Activated T-cell treated with anti-CD3 and anti-CD28 coated beads, Interleukin-2, amount 50 U/mL, for 24 hours (primary cell): ENCODE data around the gene FAM168A.

Experiments
- DNase-seq: peaks from one replicate; pipeline ENCODE4 v3.0.0-alpha.2; 2020
- H3K27ac Mint-ChIP-seq: 2 replicates; pipeline ENCODE4 v1.8.0; 2020; ENCODE audit warnings: mild to moderate bottlenecking, mixed read lengths
- H3K27me3 Mint-ChIP-seq: 2 replicates; pipeline ENCODE4 v1.8.0; 2020; ENCODE audit warnings: mixed read lengths
- H3K36me3 Mint-ChIP-seq: 2 replicates; pipeline ENCODE4 v1.8.0; 2020; ENCODE audit warnings: low read depth, mixed read lengths
- H3K4me1 Mint-ChIP-seq: 2 replicates; pipeline ENCODE4 v1.8.0; 2020; ENCODE audit warnings: low read depth, mixed read lengths
- H3K4me3 Mint-ChIP-seq: 2 replicates; pipeline ENCODE4 v1.8.0; 2020; ENCODE audit warnings: mild to moderate bottlenecking, moderate library complexity, mixed read lengths
- H3K9me3 Mint-ChIP-seq: 2 replicates; pipeline ENCODE4 v1.8.0; 2020; ENCODE audit warnings: mixed read lengths

Gene FAM168A

DNA sequence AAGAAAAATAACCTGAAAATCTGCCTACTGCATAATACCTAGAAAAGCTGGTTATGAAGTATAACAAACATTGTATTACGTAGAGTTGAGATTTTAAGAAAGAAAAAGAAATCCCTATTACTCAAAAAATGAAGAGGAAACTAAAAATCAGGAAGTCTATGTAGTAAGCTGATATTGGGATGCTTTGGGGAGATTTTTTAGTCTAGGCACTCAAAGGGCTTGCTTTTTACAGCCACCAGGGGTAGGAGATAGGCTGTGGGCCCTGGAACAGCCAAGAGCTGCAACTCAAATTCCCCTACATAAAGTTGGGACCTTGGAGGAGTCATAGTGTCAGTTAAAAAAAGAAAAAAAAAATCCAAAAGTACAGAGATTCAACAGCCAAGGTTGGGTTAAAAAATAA lies 131.3 kb downstream of the FAM168A start:
- no peak for DNase-seq
- Mint-ChIP-seq H3K27ac (no peak overlapping the region), H3K4me3 (no peak overlapping the region), H3K9me3 (no peaks in the 10 kb centered on the region), H3K4me1 (peaks cover under 1% of the 10 kb centered on the region), H3K36me3 (peaks cover 11% of the 10 kb centered on the region), H3K27me3 (no peaks in the 10 kb centered on the region)

- no peak overlapping the region for H3K4me3 Mint-ChIP-seq
- peaks cover 2% of the 10 kb centered on the region for H3K4me1 Mint-ChIP-seq
- H3K27me3 Mint-ChIP-seq = no peaks in the 10 kb centered on the region
- DNase-seq = no peak
- H3K36me3 Mint-ChIP-seq = peaks cover 11% of the 10 kb centered on the region
- H3K9me3 Mint-ChIP-seq = no peaks in the 10 kb centered on the region
- no peak overlapping the region for H3K27ac Mint-ChIP-seq
Measured at GRCh38 chr11:73465871-73466270, 132.0 kb downstream of the FAM168A start.

GRCh38 chr11:73465023-73465675 lies 132.8 kb downstream of the FAM168A start:
- no peaks in the 10 kb centered on the region for H3K27me3 Mint-ChIP-seq
- no peak overlapping the region for H3K4me3 Mint-ChIP-seq
- H3K27ac Mint-ChIP-seq = no peak overlapping the region
- H3K36me3 Mint-ChIP-seq = peaks cover 8% of the 10 kb centered on the region
- no peak for DNase-seq
- H3K9me3 Mint-ChIP-seq = no peaks in the 10 kb centered on the region
- H3K4me1 Mint-ChIP-seq = peaks cover 2% of the 10 kb centered on the region

- H3K4me1 Mint-ChIP-seq = peaks cover 2% of the 10 kb centered on the region
- no peak overlapping the region for H3K4me3 Mint-ChIP-seq
- no peaks in the 10 kb centered on the region for H3K27me3 Mint-ChIP-seq
- no peaks in the 10 kb centered on the region for H3K9me3 Mint-ChIP-seq
- H3K27ac Mint-ChIP-seq = no peak overlapping the region
- DNase-seq = no peak
- H3K36me3 Mint-ChIP-seq = peaks cover 8% of the 10 kb centered on the region
Measured at GRCh38 chr11:73464347-73464746, 133.6 kb downstream of the FAM168A start.

GRCh38 chr11:73463359-73463758 lies 134.6 kb downstream of the FAM168A start:
- Mint-ChIP-seq H3K4me1 (peaks cover 2% of the 10 kb centered on the region), H3K9me3 (no peaks in the 10 kb centered on the region), H3K27ac (no peak overlapping the region), H3K4me3 (no peak overlapping the region), H3K27me3 (no peaks in the 10 kb centered on the region), H3K36me3 (peaks cover 8% of the 10 kb centered on the region)
- no peak for DNase-seq

- peaks cover 2% of the 10 kb centered on the region for H3K4me1 Mint-ChIP-seq
- H3K36me3 Mint-ChIP-seq = peaks cover 5% of the 10 kb centered on the region
- no peaks in the 10 kb centered on the region for H3K9me3 Mint-ChIP-seq
- no peaks in the 10 kb centered on the region for H3K27me3 Mint-ChIP-seq
- H3K4me3 Mint-ChIP-seq = no peak overlapping the region
- DNase-seq = no peak
- H3K27ac Mint-ChIP-seq = no peak overlapping the region
Measured at GRCh38 chr11:73461964-73462363, 135.9 kb downstream of the FAM168A start.

DNA sequence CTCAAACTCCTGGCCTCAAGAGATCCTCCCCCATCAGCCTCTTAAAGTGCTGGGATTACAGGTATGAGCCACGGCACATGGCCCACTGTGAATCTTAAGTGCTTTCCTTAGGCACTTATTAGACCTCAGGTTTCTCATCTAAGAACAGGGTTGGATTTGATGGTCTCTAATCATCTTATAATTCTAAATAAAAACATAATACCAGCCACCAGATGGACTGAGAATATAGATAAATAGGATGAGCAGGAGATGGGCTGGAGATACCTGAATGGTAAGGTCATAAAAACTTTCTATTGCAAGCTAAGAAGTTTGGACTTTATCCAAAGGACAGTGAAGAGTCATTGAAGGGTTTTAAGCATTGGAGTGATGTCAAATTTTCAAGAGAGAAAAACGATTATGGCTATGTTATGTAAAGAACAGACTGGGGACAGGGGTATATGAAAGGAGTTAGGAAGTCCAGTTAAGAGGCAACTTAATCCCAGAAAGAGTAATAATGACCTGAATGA lies 136.5 kb downstream of the FAM168A start:
- no peak for DNase-seq
- no peaks in the 10 kb centered on the region for H3K9me3 Mint-ChIP-seq

DNA sequence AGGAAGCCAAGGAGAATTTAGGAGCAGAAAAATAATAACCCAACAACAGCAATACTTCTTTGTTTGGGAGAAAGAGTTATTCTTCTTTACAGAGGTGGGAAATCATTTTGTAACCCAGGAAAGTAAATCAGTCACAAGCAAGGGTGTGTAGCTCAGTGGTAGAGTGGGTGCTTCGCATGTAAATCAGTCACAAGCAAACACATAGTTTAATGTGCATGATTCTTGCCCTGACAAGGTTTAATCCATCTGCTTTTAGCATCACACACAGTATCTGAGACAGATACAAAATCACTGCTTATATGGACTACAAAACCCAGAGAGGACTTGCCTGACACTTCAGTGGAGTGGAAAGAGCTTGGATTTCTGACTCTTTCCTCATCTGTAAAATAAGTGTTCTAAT lies 139.7 kb downstream of the FAM168A start:
- Mint-ChIP-seq H3K36me3 (peaks cover 2% of the 10 kb centered on the region), H3K4me3 (no peak overlapping the region), H3K9me3 (no peaks in the 10 kb centered on the region), H3K27me3 (no peaks in the 10 kb centered on the region), H3K4me1 (peaks cover 2% of the 10 kb centered on the region), H3K27ac (no peak overlapping the region)
- DNase-seq = no peak

More for the DNA sequence above, 136.5 kb downstream of the FAM168A start:
- no peaks in the 10 kb centered on the region for H3K27me3 Mint-ChIP-seq
- no peak overlapping the region for H3K4me3 Mint-ChIP-seq
- no peak overlapping the region for H3K27ac Mint-ChIP-seq
- peaks cover 5% of the 10 kb centered on the region for H3K36me3 Mint-ChIP-seq
- peaks cover 2% of the 10 kb centered on the region for H3K4me1 Mint-ChIP-seq

DNA sequence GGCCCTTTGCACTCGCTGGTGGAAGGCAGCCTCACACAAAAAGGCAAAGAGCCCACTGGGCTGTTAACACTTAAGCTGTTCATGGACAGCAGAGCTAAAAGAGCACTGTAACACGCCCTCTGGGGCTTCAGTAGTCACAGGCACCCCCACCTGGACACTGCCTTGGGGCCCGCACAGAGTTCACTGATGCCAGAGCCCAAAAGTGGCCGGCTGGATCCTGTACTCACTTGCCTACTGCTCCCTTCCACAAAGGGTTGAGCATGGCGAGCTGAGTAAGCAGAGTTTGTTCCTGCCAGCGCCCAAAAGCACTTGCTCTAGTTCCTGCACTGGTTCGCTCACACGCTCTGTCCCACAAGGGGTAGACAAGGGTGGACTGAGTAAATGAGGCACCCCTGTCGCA lies 142.9 kb downstream of the FAM168A start:
- Mint-ChIP-seq H3K4me1 (no peaks in the 10 kb centered on the region), H3K27ac (no peak overlapping the region), H3K9me3 (no peaks in the 10 kb centered on the region), H3K36me3 (no peaks in the 10 kb centered on the region), H3K27me3 (no peaks in the 10 kb centered on the region), H3K4me3 (no peak overlapping the region)
- no peak for DNase-seq

DNA sequence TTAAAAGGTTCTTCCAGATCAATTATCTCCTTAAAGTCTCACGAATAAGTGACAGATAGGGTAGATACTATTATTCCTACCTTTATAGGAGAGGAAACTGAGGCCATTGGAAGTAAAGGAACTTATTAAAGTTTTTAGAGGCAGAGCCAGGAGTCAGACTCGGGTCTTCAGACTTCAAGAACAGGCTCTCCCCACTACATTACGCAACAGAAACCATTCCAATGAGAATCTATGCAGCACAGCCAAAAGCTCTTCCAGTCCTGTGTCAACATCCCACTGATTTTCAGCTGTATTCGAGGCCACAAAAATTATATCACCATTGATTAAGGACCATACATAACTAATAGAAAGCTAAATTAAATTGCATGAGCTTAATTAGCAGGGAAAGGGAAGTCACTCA lies 144.3 kb downstream of the FAM168A start:
- no peak overlapping the region for H3K27ac Mint-ChIP-seq
- no peak for DNase-seq
- H3K9me3 Mint-ChIP-seq = no peaks in the 10 kb centered on the region
- H3K4me3 Mint-ChIP-seq = no peak overlapping the region
- no peaks in the 10 kb centered on the region for H3K36me3 Mint-ChIP-seq
- no peaks in the 10 kb centered on the region for H3K27me3 Mint-ChIP-seq
- no peaks in the 10 kb centered on the region for H3K4me1 Mint-ChIP-seq

GRCh38 chr11:73452726-73453125 lies 145.2 kb downstream of the FAM168A start:
- no peaks in the 10 kb centered on the region for H3K27me3 Mint-ChIP-seq
- no peaks in the 10 kb centered on the region for H3K4me1 Mint-ChIP-seq
- no peaks in the 10 kb centered on the region for H3K9me3 Mint-ChIP-seq
- H3K27ac Mint-ChIP-seq = no peak overlapping the region
- no peak for DNase-seq
- no peaks in the 10 kb centered on the region for H3K36me3 Mint-ChIP-seq
- no peak overlapping the region for H3K4me3 Mint-ChIP-seq

DNA sequence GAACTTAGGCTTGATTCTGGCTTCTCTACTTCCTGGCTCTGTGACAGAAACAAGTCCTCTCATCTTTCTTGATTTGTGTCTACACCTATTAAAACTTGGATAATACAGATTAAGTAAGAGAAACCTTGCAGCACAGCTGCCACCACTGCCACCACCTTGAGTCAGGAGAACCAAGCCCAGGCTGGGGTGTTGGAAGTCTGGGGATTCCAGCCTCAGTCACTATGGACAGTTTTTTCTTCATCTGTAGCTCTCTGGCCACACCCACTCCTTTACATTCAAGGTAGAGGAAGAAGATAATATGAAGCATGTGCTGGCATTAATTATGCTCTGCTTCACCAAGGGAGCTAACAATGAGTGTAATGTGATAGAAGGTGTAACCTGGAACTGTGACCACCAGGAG lies 146.0 kb downstream of the FAM168A start:
- Mint-ChIP-seq H3K9me3 (no peaks in the 10 kb centered on the region), H3K4me1 (no peaks in the 10 kb centered on the region), H3K27ac (no peak overlapping the region), H3K36me3 (no peaks in the 10 kb centered on the region), H3K27me3 (no peaks in the 10 kb centered on the region), H3K4me3 (no peak overlapping the region)
- no peak for DNase-seq

GRCh38 chr11:73446766-73447165 lies 151.1 kb downstream of the FAM168A start:
- Mint-ChIP-seq H3K4me3 (no peak overlapping the region), H3K9me3 (no peaks in the 10 kb centered on the region), H3K36me3 (no peaks in the 10 kb centered on the region), H3K27me3 (no peaks in the 10 kb centered on the region), H3K4me1 (peaks cover 5% of the 10 kb centered on the region), H3K27ac (no peak overlapping the region)
- DNase-seq = no peak

GRCh38 chr11:73445980-73446379 lies 151.9 kb downstream of the FAM168A start:
- H3K9me3 Mint-ChIP-seq = no peaks in the 10 kb centered on the region

GRCh38 chr11:73439002-73439843 lies 158.7 kb downstream of the FAM168A start:
- no peak overlapping the region for H3K4me3 Mint-ChIP-seq
- no peak overlapping the region for H3K27ac Mint-ChIP-seq
- H3K27me3 Mint-ChIP-seq = no peaks in the 10 kb centered on the region
- no peak for DNase-seq
- H3K36me3 Mint-ChIP-seq = no peaks in the 10 kb centered on the region
- no peaks in the 10 kb centered on the region for H3K9me3 Mint-ChIP-seq
- H3K4me1 Mint-ChIP-seq = peaks cover 8% of the 10 kb centered on the region

More at GRCh38 chr11:73445980-73446379, 151.9 kb downstream of the FAM168A start:
- Mint-ChIP-seq H3K27ac (no peak overlapping the region), H3K4me3 (no peak overlapping the region), H3K27me3 (no peaks in the 10 kb centered on the region), H3K36me3 (no peaks in the 10 kb centered on the region), H3K4me1 (peaks cover 9% of the 10 kb centered on the region)
- no peak for DNase-seq
